22Rv1 (cell line): Measurements from ENCODE around the gene LXN.

Experiments
- ZFX ChIP-seq: fragments of 450-650 bp; IDR thresholded peaks from 2 replicates; pipeline ENCODE4 v1.6.1; 2017; ENCODE audit warnings: antibody characterized with exemption, borderline replicate concordance
- TF ChIP-seq, protein P1 (sequence below): fragments of 450-650 bp; IDR thresholded peaks from 2 replicates; pipeline ENCODE4 v1.5.1; 2017; ENCODE audit warnings: mild to moderate bottlenecking

DNA sequence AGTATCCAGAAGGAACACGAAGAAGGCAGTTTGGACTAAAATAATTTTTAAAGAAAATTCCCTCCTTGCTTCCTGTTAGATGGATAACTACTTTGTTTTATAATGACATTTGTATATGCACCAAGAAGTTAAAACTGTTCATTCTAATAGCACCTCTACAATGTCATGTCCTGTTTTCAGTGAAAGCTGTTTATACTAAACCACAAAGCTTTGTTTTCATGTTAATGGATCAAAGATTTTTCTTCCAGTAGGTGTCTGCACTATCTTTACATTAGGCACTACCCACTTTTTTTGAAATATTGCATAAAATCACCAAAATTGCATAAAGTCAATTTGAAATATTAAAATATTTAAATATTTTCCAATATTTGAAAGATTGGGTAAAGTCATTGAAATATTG, 49.7 kb upstream of the LXN start:
- TF ChIP-seq, protein P1, sequence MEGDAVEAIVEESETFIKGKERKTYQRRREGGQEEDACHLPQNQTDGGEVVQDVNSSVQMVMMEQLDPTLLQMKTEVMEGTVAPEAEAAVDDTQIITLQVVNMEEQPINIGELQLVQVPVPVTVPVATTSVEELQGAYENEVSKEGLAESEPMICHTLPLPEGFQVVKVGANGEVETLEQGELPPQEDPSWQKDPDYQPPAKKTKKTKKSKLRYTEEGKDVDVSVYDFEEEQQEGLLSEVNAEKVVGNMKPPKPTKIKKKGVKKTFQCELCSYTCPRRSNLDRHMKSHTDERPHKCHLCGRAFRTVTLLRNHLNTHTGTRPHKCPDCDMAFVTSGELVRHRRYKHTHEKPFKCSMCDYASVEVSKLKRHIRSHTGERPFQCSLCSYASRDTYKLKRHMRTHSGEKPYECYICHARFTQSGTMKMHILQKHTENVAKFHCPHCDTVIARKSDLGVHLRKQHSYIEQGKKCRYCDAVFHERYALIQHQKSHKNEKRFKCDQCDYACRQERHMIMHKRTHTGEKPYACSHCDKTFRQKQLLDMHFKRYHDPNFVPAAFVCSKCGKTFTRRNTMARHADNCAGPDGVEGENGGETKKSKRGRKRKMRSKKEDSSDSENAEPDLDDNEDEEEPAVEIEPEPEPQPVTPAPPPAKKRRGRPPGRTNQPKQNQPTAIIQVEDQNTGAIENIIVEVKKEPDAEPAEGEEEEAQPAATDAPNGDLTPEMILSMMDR = no peak
- no peak for TF ChIP-seq ZFX
